SH-SY5Y (cell line): ENCODE results near the gene EMP2.

ENCODE experiments used
- GATA2 ChIP-seq: IDR thresholded peaks from 2 replicates; pipeline ENCODE4 v1.6.1; 2011; ENCODE audit warnings: mild to moderate bottlenecking, low read depth, low read length
- GATA3 ChIP-seq: IDR thresholded peaks from 2 replicates; pipeline ENCODE4 v1.6.1; 2011; ENCODE audit warnings: low read depth, mild to moderate bottlenecking, low read length, moderate library complexity

DNA sequence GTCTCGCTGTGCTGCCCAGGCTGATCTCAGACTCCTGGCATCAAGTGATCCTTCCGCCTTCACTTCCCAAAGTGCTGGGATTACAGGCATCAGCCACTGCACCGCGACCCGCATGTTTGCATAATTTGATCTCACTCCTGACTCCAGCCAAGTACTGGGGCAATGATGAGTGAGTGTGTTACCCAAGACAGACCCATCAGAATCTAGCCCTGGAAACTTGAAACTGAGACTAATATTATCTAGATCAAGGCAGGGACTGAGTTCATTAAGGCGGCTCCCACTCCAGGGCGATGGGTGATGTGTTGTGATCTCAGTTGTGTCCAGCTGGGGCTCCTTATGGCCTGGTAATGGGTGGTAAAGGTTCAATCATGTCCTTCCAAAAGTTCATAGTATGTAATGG lies 53.4 kb downstream of the EMP2 start:
- TF ChIP-seq GATA2, result no peak
- TF ChIP-seq GATA3, result no peak
